ENCODE data around the gene LRP5.

DNA sequence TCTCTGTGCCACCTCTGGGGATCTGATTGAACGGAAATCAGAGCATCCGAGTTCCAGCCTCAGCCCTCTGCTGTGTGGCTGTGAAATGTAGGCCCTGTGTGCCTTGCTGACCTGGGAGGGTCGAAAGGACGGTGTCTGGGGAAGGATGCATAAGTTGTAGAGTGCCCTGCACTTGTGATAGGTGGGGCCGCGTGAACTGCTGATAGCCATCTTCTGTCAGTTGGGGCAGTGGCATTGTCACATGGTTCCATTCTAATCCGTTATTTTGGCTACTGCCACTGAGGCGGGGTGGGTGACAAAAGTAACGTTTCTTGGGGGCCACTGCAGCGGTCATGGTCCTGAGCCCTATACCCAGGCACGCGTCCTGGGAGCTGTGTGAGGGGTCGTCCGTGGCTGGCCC, 63.4 kb downstream of the LRP5 start:
- TF ChIP-seq, protein P1, sequence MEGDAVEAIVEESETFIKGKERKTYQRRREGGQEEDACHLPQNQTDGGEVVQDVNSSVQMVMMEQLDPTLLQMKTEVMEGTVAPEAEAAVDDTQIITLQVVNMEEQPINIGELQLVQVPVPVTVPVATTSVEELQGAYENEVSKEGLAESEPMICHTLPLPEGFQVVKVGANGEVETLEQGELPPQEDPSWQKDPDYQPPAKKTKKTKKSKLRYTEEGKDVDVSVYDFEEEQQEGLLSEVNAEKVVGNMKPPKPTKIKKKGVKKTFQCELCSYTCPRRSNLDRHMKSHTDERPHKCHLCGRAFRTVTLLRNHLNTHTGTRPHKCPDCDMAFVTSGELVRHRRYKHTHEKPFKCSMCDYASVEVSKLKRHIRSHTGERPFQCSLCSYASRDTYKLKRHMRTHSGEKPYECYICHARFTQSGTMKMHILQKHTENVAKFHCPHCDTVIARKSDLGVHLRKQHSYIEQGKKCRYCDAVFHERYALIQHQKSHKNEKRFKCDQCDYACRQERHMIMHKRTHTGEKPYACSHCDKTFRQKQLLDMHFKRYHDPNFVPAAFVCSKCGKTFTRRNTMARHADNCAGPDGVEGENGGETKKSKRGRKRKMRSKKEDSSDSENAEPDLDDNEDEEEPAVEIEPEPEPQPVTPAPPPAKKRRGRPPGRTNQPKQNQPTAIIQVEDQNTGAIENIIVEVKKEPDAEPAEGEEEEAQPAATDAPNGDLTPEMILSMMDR (IDR thresholded peaks at IDR 0.05), result no peak
- TF ChIP-seq POLR2A (IDR thresholded peaks at IDR 0.05), result no peak
